DMS 273 (cell line): ENCODE measurements around the gene GARS1.
A peak's percentile ranks its signal among the peaks of the same experiment; 100 is the strongest.

Experiments
- DNase-seq: peaks from one replicate; lab custom pipeline; 2025; ENCODE audit not compliant: unreplicated experiment; lab: John Stamatoyannopoulos, UW

The GARS1 gene

DNA sequence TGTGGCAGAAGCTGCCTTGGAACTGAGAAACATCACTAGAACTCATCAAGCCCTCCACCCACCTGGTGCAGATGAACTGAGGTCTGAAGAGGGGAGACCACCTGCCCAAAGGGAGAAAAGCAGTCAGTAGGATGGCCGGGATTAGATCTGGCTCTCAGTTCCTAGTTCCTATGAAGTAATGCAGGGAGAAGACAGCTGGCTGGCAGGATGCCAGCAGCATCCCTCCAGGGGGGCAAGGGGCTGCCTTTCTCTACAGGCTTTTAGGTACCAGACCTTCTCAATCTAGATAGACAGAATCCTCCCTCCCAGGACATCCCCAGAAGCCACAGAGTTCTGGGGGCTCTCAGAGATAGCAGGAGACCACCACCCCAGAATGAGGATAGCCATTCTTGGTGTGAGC lies 79.7 kb downstream of the GARS1 start:
- peak; percentile 55 for DNase-seq

DNA sequence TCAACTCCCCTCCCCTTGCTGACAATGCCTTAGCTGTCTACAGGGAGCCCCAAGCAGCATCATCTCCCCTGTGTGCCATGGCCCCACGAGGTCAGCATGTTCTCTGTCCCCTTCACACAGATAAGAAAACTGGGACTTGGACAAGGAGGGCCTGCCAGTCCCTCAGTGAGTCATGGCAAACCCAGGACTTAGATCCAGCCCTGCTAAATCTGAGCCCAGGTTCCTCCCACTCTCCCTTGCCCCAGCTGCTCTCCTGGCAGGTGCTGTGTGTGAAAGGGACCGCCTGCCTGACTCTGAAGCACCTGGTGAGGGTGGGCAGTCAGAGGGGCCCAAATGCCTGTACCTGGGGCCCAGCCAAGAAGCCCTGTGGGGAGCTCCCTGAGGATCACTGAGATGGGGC lies 80.2 kb downstream of the GARS1 start:
- DNase-seq, result no peak

DNA sequence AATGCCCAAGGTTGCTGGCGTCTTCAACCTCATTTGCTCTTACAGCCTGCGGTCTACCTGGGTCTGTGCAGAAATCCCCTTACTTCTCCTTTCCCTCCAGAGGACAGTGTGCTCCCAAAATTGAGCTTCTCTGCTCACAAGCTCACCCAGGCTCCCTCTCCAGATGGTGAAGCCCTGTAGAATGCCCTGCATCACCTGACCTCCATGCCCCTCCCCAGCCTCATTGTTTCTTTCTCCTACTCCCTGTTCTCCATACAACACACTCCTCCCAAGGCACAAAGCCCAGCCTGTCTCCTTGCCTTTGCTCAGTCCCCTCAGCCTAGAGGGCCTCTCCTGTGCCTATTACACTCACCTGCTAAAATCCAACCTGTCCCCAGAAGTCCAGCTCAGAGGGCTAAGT lies 84.1 kb downstream of the GARS1 start:
- DNase-seq, result peak; percentile 60

DNA sequence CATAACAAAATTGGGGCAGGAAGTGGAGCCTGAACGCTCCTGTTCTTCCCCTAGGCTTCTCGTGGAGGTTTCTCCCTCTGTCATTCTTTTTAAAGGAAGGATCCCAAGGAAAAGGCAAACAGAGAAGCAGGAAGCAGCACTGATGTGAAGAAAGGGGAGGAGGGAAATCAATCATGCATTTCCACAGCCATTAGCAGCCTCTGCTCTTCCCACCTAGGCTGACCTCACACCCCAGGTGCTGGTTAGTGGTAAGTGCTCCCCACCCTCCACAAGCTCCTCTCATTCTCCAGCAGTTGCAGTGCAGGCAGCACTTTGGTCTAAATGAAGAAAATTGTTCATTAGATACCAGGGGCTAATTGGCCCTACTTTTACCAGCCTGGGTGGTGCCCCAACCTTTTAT lies 85.0 kb downstream of the GARS1 start:
- no peak for DNase-seq

DNA sequence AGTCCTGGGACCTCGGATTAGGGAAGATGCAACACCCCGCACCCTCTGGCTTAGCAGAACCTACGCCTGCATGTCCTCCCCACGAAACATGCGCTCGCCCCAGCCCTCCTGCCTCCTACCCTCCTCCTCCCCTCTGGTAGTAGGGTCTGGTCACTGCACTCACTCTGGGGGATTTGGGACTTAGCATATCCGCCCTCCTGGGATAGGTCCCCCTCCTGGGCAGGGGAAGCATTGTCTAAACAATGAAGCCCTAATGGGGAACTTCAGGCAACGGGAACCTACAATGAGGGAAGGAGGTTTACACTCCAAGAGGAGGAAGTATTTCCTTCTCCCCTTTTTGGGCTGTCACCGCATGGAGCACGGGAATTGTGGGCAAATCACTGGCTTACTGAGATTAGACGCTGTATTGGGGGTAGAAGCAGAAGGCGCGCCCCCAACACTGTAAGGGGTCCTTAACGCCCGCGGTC lies 86.7 kb downstream of the GARS1 start:
- DNase-seq, result no peak

DNA sequence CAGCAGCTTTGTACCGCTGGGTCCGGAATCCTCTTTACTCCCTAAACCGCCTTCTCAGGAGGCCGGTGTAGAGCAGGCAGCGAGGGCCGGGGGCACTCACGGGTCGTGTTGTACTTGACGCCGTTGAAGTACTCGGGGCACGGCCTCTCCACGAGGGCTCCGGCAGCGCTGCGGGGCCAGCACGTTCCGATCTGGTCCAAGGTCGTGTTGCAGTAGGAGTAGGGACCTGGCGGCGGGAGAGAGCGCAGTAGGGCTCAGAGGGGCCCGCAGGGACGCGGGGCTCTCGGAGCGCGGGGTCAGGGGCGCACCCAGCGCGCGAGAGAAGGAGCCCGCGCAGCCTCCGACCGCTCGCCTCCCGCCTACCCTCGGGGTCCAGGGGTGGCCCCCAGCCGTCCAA lies 87.1 kb downstream of the GARS1 start:
- no peak for DNase-seq

DNA sequence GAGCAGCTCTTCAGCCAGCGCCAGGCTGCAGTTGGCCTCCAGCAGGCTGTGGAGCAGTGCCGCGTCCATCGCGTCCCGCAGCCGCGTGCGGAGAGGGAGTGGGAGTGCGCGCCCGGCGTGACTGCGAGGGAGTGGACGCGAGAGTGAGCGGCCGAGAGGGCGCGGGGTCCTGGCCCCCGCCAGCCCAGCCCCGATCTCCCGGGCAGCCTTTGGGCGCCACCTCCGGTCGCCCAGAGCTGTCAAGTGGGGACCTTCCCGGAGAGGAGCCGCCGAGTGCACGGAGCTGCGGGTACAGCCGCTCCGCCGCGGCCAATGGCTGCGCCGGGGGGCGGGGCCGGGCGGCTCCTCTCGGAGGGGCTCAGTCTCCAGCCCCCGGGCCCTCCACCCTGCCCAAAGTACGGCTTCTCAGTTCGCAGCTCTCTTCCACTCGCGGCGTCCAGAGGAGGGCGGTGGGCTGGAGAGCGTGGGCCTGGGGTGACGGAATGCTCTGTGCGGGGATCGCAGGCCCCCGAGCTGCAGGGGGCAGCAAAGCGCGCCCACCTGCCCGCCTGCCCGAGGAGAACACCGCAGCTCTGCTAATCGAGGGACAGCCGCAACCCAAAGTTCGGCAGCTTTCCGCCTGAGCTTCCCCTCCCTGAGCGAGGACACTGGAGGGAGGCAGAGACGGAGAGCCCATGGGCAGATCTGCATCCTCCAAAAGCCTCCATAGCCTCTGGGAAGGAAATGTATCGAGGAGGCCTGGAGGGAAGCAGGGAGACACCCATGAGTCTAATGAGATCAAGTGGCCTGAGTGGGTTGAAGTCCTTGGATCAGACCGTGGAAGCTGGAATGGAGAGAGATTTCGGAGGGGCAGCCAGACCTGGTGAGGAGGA lies 87.8 kb downstream of the GARS1 start, which contains the start of gene CRHR2:
Gene CRHR2 (minus strand): TSS at position 245 of the 872 bp plus-strand sequence. CDS start 176 bp downstream, at position 69.
- peak; percentile 86 for DNase-seq

DNA sequence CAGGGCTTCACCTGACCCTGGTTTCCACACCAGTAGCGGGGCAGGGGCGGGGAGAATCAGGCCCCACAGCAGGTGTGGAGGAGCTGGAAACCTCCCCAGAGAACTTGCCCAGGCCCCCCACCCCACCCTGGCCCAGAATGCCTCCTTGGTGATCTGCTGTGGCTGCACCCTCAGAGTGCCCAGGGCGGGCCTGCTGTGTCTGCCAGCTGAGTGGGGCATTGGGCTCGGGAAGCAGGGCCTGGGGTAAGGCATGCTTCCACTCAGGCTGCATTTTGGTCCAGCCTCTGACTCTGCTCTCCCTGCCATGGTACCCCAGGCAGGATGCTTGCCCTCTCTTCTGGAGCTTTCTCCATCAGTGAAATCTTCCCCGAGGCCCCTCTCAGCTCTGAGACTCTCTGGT lies 88.6 kb downstream of the GARS1 start:
- no peak for DNase-seq
